Astrocyte of the cerebellum (primary cell): ENCODE results near the gene SH2D4B.
"Not testable (repeated sequence)": the region's sequence is repeated elsewhere in the genome, so short reads cannot be mapped to it uniquely, and the experiment has no call there.

Source experiments
- DNase-seq: peaks from one replicate; pipeline ENCODE4 v3.0.0-alpha.2; 2011; ENCODE audit warnings: low read depth
- H3K4me3 ChIP-seq: 2 replicates; pipeline ENCODE4 v1.5.1; 2011; ENCODE audit warnings: mild to moderate bottlenecking, low read depth, low read length, moderate library complexity
- CTCF ChIP-seq: IDR thresholded peaks from 2 replicates; pipeline ENCODE4 v1.5.1; 2012; ENCODE audit warnings: low read length, low read depth, moderate library complexity, mild to moderate bottlenecking; ENCODE audit errors: missing control alignments
- in situ Hi-C: cut with HindIII; loops from 2 replicates; pipeline ENCODE4 v1.10.0; 2017; ENCODE audit warnings: low sequenced_read_pairs

The SH2D4B gene

GRCh38 chr10:80530816-80531215, 6.9 kb upstream of the SH2D4B start:
- H3K4me3 ChIP-seq: no peak overlapping the region
- no peak for TF ChIP-seq CTCF
- DNase-seq: no peak
- in situ Hi-C loops: no loop called here

DNA sequence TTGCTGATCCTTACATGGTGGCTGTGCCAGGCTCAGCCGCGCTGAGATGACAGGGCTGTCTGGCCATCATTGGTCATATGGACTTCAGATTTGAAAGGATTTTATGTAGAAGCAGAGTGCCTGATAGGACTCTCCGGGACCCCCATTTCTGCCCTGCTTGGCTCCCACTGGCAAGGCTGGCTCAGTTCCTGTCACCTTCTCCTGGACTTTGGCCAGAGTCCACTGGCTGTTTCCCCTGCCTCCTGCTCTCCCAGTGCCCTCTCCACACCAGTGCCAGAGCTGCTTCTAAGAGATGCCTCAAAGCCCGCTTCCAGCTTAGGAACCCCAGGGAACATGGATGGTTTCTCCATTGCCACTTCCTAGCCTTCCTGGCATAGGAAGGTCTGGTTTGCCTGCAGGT, 5.1 kb upstream of the SH2D4B start:
- H3K4me3 ChIP-seq: no peak overlapping the region
- no peak for DNase-seq
- no peak for TF ChIP-seq CTCF
- in situ Hi-C loops: no loop called here

DNA sequence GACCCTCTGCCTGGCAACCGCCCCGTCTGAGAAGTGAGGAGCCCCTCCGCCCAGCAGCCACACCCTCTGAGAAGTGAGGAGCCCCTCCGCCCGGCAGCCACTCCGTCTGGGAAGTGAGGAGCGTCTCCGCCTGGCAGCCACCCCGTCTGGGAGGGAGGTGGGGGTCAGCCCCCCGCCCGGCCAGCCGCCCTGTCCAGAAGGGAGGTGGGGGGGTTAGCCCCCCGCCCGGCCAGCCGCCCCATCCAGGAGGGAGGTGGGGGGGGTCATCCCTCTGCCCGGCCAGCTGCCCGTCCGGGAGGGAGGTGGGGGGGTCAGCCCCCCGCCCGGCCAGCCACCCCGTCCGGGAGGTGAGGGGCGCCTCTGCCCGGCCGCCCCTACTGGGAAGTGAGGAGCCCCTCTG, 3.6 kb upstream of the SH2D4B start:
- H3K4me3 ChIP-seq, DNase-seq, in situ Hi-C loops: not testable (repeated sequence)

GRCh38 chr10:80534646-80535045, 3.1 kb upstream of the SH2D4B start:
- DNase-seq, H3K4me3 ChIP-seq: not testable (repeated sequence)

DNA sequence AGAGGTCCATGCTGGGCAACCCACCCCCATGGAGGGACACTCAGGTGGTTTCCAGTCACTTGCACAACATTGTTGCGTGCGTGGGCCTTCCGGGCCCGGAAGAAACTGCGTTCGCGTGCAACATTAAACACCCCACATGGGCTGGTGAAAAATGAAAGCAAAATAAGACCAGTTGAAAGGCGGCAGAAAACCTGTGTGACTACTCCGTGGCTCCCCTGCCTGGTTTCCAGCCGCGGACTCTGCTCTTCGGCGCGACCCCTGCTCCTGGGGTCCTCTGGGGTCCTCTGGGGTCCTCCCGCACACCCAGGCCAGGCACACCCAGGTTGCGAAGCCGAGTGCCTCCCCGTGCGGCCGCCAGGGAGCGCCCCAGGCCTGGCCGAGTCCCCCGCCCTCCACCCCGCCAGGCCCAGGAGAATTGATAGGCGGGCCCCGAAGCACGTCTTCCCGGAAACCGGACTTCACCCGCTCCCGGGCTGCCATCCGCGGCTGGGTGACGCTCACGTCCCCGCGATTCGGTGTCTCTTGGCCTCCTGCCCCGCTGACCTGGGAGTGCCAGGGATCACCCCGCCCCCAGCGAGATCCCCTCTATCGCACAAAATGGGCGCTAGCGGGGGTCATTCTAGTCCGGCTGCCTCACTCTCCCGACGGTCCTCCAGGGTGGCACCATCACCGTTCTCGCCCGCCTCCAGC, 1.9 kb upstream of the SH2D4B start:
- DNase-seq: no peak
- in situ Hi-C loops: no loop called here
- TF ChIP-seq CTCF: no peak
- no peak overlapping the region for H3K4me3 ChIP-seq

More at GRCh38 chr10:80534646-80535045, 3.1 kb upstream of the SH2D4B start:
- in situ Hi-C loops: not testable (repeated sequence)

GRCh38 chr10:80536361-80536835, 1.3 kb upstream of the SH2D4B start:
- no peak overlapping the region for H3K4me3 ChIP-seq
- TF ChIP-seq CTCF: no peak
- no peak for DNase-seq
- in situ Hi-C loops: no loop called here

DNA sequence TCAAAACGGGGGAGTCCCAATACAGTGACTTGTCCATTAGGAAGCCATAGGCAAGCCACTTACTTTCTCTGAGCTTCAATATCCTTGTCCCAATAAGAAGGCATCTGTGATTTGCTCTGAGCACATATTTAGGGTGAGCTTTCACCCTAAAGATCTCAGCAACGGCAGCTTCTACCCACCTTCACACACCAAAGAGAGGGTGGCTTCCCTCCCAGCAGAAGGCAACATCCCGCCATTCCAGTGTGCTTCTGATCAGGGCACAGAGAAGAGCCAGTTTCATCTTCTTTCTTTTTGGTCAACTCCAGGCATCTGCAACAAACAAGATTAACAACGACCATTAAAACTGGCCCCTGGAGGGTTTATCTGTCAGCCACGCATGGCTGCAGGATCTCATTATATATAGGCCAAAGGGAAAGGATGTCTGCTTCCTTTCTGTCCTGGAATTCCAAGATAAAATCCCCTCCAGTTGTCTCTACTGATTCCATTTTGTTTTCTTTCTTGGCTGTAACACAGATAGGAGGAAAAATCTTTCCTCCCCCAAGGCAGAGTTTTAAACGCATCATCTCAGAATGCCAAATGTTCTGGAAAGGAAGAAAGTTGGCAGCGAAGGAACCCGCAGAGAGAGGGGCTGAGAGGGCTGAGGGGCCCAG, 491 bp upstream of the SH2D4B start:
- no peak for DNase-seq
- no peak for TF ChIP-seq CTCF
- H3K4me3 ChIP-seq: no peak overlapping the region
- in situ Hi-C loops: no loop called here
